DOHH2 (cell line): ENCODE results near the gene DUOXA2.

ENCODE experiments used
- H3F3A ChIP-seq: fragments of 200-600 bp; sonication (generic), shearing (Covaris generic); 2 replicates; pipeline ENCODE4 v1.6.0; 2016; ENCODE audit warnings: antibody characterized with exemption, mild to moderate bottlenecking; ENCODE audit not compliant: control insufficient read depth, insufficient read depth
- H3K27ac ChIP-seq: fragments of 200-600 bp; sonication (generic); 2 replicates; pipeline ENCODE4 v1.5.1; 2014; ENCODE audit warnings: low read depth, mild to moderate bottlenecking, low read length, moderate library complexity
- H3K27me3 ChIP-seq: fragments of 200-600 bp; sonication (generic); 2 replicates; pipeline ENCODE4 v1.6.1; 2014; ENCODE audit warnings: mild to moderate bottlenecking, low read length, mixed read lengths; ENCODE audit not compliant: control insufficient read depth
- H3K36me3 ChIP-seq: fragments of 200-600 bp; sonication (generic); 2 replicates; pipeline ENCODE4 v1.6.1; 2014; ENCODE audit warnings: mild to moderate bottlenecking, low read length, moderate library complexity, mixed read lengths; ENCODE audit not compliant: control insufficient read depth
- H3K4me1 ChIP-seq: fragments of 200-600 bp; sonication (generic); 2 replicates; pipeline ENCODE4 v1.6.1; 2014; ENCODE audit warnings: mild to moderate bottlenecking, low read length, mixed read lengths; ENCODE audit not compliant: control insufficient read depth
- H3K4me2 ChIP-seq: fragments of 200-600 bp; sonication (generic); 2 replicates; pipeline ENCODE4 v1.6.0; 2014; ENCODE audit warnings: mild to moderate bottlenecking, low read length, moderate library complexity
- H3K4me3 ChIP-seq: fragments of 200-600 bp; sonication (generic); 2 replicates; pipeline ENCODE4 v1.5.1; 2014; ENCODE audit warnings: mild to moderate bottlenecking, low read length, mixed read lengths
- H3K79me2 ChIP-seq: fragments of 200-600 bp; sonication (generic); 2 replicates; pipeline ENCODE4 v1.6.1; 2014; ENCODE audit warnings: mild to moderate bottlenecking, low read length, mixed read lengths; ENCODE audit not compliant: control insufficient read depth
- H3K9me2 ChIP-seq: fragments of 200-600 bp; sonication (generic); replicated peaks from 2 replicates; pipeline ENCODE4 v1.6.1; 2014; ENCODE audit warnings: mild to moderate bottlenecking, low read length, mixed read lengths; ENCODE audit not compliant: control insufficient read depth
- H3K9me3 ChIP-seq: fragments of 200-600 bp; sonication (generic); 2 replicates; pipeline ENCODE4 v1.6.1; 2014; ENCODE audit warnings: antibody characterized with exemption, low read length, mixed read lengths; ENCODE audit not compliant: control insufficient read depth, insufficient read depth
- H4K20me1 ChIP-seq: fragments of 200-600 bp; sonication (generic); 2 replicates; pipeline ENCODE4 v1.6.0; 2014; ENCODE audit warnings: low read depth, mild to moderate bottlenecking, antibody characterized with exemption, low read length, moderate library complexity; ENCODE audit not compliant: control insufficient read depth, insufficient read depth
- EZH2phosphoT487 ChIP-seq: fragments of 200-600 bp; sonication (generic); IDR thresholded peaks from 2 replicates; pipeline ENCODE4 v1.6.1; 2017; ENCODE audit warnings: borderline replicate concordance, mild to moderate bottlenecking, antibody characterized with exemption, low read length, moderate library complexity, mixed read lengths
- TF ChIP-seq, protein P1 (sequence below): fragments of 200-600 bp; sonication (generic); IDR thresholded peaks from one replicate; pipeline ENCODE4 v1.5.1; 2014; ENCODE audit warnings: antibody characterized with exemption, mild to moderate bottlenecking, low read depth, low read length; ENCODE audit not compliant: poor library complexity, severe bottlenecking

The DUOXA2 gene

DNA sequence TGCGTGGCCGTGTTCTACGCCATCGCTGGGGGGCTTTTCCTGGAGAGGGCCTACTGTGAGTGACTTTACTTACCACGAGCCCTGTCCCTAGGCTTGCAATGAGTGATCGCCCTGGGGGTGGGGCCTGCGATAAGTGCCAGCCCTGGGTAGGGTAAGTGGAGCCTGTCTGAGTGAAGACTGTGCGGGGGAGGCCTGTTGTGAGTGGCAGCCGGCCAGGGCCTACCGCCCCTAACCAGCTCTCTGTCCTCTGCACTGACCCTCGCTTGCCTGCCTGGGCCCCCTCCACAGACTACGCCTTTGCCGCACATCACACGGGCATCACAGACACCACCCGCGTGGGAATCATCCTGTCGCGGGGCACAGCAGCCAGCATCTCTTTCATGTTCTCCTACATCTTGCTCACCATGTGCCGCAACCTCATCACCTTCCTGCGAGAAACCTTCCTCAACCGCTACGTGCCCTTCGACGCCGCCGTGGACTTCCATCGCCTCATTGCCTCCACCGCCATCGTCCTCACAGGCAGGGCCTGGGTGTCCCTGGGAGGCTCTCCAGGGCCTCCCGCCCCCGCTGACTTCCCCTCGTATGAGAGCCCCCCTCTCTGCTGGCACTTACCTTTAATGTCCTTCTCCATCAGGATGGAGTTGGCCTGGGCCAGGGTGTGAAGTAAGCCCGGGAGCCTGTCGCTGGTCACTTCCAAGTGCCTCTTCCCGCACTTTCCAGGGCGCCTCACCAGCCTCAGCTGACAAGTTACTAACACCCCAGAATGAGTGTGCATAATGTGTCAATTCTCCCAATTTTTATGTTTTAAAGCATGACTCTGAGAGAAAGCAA is 38.1 kb downstream of the DUOXA2 start:
- Histone ChIP-seq H3K9me2 (no peaks in the 10 kb centered on the region), H3K36me3 (no peaks in the 10 kb centered on the region), H3K9me3 (no peaks in the 10 kb centered on the region), H3K4me2 (no peak overlapping the region), H3K79me2 (no peaks in the 10 kb centered on the region), H3K4me1 (no peaks in the 10 kb centered on the region), H3F3A (no peaks in the 10 kb centered on the region), H3K27ac (no peak overlapping the region), H4K20me1 (no peaks in the 10 kb centered on the region), H3K4me3 (no peak overlapping the region), H3K27me3 (no peaks in the 10 kb centered on the region)
- TF ChIP-seq, protein P1, sequence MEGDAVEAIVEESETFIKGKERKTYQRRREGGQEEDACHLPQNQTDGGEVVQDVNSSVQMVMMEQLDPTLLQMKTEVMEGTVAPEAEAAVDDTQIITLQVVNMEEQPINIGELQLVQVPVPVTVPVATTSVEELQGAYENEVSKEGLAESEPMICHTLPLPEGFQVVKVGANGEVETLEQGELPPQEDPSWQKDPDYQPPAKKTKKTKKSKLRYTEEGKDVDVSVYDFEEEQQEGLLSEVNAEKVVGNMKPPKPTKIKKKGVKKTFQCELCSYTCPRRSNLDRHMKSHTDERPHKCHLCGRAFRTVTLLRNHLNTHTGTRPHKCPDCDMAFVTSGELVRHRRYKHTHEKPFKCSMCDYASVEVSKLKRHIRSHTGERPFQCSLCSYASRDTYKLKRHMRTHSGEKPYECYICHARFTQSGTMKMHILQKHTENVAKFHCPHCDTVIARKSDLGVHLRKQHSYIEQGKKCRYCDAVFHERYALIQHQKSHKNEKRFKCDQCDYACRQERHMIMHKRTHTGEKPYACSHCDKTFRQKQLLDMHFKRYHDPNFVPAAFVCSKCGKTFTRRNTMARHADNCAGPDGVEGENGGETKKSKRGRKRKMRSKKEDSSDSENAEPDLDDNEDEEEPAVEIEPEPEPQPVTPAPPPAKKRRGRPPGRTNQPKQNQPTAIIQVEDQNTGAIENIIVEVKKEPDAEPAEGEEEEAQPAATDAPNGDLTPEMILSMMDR, result no peak
- TF ChIP-seq EZH2phosphoT487, result no peak

DNA sequence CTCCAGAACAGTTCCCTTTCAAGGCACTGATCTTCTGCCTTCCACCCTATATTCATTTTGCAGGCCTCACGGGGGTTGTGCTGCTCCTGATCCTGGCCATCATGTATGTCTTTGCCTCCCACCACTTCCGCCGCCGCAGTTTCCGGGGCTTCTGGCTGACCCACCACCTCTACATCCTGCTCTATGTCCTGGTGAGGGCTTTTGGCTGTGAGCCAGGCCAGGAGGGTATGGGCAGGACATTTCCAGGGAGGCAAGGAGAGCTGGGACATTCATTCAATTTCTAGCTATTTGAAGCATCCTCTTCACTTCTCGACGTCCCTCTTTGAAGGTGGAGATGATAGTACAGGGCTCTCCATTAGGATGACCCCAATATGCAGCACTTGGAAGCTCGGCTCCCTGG is 41.6 kb downstream of the DUOXA2 start:
- Histone ChIP-seq H3K27ac (no peak overlapping the region), H3K4me2 (no peak overlapping the region), H3K79me2 (no peaks in the 10 kb centered on the region), H4K20me1 (no peaks in the 10 kb centered on the region), H3K36me3 (no peaks in the 10 kb centered on the region), H3K9me2 (no peaks in the 10 kb centered on the region), H3K27me3 (no peaks in the 10 kb centered on the region), H3K4me3 (no peak overlapping the region), H3F3A (no peaks in the 10 kb centered on the region), H3K4me1 (no peaks in the 10 kb centered on the region), H3K9me3 (no peaks in the 10 kb centered on the region)
- no peak for TF ChIP-seq EZH2phosphoT487
- TF ChIP-seq, protein P1, result no peak

DNA sequence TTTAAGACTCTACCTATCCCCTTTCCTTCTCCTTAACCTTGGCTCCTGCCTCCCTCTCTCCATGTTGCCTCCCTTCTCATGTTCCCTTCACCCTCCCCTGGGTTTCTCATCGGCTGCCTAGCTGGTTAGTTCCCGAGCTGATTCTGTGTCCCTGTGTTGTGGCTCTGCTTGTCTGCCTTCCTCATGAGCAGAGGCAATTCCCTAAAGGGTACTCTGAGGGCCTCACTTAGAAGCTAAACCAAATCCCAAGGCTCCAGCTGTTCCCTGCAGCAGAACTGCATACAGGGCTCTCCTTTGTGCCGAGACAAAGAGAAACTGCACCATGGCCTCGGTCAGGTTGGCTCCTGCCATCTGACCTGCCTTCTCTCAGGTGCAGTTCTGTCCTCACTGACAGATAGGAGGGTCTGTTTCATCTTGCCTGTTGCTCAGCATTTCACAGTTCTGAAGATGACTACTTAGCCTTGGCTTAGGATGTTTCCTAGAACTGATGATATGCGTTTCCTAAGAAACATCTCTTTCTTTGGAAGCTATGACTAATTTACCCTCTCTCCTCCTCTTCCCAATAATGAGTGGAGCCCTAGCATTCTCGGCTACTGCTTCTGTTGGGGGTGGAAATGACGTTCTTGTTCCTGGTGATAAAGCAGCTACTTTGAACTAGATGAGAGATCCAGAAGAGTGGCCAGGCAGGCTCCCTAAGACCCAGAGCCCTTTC is 42.8 kb downstream of the DUOXA2 start:
- H3K4me1 ChIP-seq, result no peaks in the 10 kb centered on the region
- H3K9me3 ChIP-seq, result no peaks in the 10 kb centered on the region
- no peaks in the 10 kb centered on the region for H3F3A ChIP-seq
- no peaks in the 10 kb centered on the region for H3K27me3 ChIP-seq
- no peak overlapping the region for H3K27ac ChIP-seq
- no peak overlapping the region for H3K4me3 ChIP-seq
- H3K4me2 ChIP-seq, result no peak overlapping the region
- H3K9me2 ChIP-seq, result no peaks in the 10 kb centered on the region
- no peaks in the 10 kb centered on the region for H3K36me3 ChIP-seq
- no peaks in the 10 kb centered on the region for H4K20me1 ChIP-seq
- no peaks in the 10 kb centered on the region for H3K79me2 ChIP-seq
- TF ChIP-seq, protein P1, result no peak
- TF ChIP-seq EZH2phosphoT487, result no peak
